GM21619 (cell line): ENCODE measurements around the gene IFT25.

Experiments used
- ATAC-seq: cut with Tn5 transposase; IDR thresholded peaks from one replicate; pipeline ENCODE4 v1.9.1; 2021; ENCODE audit not compliant: unreplicated experiment

Gene IFT25

GRCh38 chr1:53957194-53957818, 11.8 kb upstream of the IFT25 start:
- ATAC-seq, result no peak

GRCh38 chr1:53956308-53957168, 11.0 kb upstream of the IFT25 start:
- no peak for ATAC-seq

- no peak for ATAC-seq
Observed at GRCh38 chr1:53954128-53954527, 8.6 kb upstream of the IFT25 start.

DNA sequence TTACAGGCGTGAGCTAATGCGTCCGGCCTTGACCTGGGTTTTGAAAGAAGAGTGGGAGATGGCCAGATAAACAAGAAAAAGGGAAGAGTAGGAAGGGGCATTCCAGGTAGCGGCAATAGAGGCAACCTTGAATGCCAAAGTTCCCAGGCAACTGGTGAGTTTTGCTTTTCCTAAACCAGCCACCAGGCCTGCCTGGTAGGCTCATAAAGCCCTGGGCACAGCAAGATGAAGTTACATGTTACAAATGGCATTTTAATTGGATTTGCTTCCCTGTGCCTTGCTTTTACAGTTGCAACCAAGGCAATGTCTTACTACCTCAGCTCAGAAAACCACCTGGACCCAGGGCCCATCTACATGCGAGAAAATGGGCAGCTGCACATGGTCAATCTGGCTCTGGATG, 6.2 kb upstream of the IFT25 start:
- no peak for ATAC-seq

DNA sequence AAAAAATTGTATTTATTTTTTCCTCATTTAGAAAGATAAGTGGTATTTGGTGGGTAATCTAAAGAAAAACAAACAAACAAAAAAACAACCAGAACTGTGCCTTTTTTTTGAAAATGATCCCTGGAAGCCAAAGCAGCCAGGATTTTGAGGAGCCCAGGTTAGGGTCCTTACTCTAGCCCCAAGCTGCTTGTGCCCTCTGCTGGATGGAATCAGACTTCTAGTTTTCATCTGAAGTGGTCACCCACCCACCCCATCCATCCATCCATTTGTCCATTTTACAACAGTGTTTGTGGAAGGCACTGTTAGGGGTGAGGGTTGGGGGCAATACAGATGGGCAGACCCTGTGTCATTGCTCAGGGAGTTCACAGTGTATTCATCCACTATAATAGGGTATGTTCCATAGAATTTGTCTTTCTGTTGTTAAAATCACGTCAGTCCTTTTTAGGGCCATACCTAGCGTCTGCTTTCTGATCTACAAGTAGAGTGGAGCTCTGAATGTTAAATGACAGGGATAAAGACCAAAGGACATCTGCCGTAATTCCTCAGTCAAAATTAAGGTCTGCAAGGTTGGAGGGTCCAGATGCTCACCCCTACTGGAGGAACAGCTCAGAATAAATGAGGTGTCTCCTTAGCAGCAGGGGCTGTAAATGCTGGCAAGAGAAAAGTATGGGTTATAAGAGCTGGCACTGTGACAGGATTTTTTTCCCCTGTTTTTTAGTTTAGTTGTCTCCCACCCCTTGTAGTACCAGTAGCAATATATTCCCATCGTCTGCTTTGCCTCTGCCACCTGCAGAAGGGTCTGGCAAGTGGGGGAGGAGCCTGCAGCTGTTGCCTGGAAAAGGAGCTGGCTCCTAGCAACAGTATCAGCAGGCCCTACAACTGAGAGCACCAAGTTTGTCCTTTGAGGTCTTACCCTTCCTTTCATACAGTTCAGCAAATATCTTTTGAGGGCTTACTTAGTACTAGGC, 3.8 kb upstream of the IFT25 start:
- ATAC-seq, result no peak

- no peak for ATAC-seq
Observed at GRCh38 chr1:53948291-53948690, 2.8 kb upstream of the IFT25 start.

DNA sequence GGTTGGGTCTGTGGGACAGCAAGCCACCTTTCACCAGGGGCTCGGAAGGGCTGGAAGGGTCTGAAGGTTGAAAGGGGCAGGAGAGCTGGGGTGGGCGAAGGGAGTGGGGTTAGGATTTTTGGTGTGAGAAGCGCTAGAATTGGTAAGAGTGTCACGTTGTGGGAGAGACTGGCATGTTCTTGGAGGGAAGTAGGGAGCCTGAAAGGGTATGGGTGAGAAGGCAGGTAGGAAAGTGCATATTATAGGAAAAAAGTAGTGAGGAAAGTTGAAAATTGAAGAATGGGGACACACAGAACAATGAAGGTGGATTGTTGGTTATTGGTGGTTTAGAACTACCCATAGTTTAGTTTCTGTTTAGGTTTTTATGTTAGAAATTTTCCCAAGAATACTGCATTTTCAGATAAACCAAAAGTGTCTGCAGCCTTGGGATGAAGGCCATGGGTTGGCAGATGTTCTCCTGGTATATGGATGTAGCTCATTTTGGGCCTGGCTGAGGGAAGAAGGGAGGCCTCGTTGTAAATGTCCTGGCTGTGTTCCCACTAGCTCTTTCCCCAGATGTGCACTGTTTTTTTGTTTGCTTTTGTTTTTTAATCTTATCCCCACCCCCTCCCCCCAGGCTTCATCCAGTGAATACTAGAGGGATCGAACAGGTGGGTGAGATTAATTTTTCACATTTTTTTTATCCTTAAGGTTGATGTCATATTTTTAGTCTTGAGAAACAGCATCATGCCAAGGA, 1.8 kb upstream of the IFT25 start:
- ATAC-seq, result no peak

GRCh38 chr1:53946252-53947171, 1.0 kb upstream of the IFT25 start, which contains the start of gene LRRC42:
TSS of gene LRRC42 (plus strand) at chr1:53946350. CDS start at chr1:53952000, 5,650 bp downstream.
- peak; percentile 59 for ATAC-seq

- ATAC-seq, result no peak
Observed at GRCh38 chr1:53945183-53945432, 391 bp downstream of the IFT25 start.

- no peak for ATAC-seq
Observed at GRCh38 chr1:53944469-53945182, 873 bp downstream of the IFT25 start.

DNA sequence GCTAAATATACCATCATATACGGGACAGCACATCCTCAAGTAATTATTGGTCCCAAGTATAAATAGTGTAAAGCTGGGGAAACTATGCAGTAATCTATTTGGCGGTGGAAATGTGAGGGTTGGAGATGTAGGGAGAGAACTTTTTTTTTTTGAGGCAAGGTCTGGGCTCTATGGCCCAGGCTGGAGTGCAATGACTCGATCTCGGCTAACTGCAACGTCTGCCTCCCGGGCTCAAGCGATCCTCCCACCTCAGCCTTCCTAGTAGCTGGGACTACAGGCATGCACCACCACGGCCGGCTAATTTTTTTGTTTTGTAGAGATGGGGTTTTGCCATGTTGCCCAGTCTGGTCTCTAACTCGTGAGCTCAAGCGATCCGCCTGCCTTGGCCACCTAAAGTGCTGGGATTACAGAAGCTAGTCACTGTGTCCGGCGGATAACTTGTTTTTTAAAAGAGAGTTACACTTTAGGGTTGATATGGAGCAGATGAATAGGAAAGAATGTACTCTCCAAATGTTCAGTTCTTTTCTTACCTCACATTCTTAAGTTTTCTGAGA, 1.9 kb downstream of the IFT25 start:
- no peak for ATAC-seq

DNA sequence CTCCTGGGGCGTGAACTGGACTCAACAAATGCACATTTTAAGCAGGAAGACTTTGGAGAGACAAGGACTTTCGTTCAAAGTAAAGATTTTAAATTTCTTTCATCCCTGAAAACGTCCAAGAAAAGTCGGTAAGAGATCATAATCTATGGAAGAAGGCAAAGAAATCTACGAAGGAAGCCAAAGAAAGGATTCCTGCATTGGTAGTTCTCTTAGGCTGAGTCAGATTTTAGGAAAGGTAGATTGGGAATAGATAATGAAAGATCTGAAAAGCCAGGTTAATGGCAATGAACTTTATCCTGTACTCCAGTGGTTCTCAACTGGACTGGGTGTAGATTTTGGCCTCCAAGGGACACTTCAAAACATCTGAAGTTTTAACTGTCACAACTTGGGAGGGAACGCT, 2.4 kb downstream of the IFT25 start:
- no peak for ATAC-seq

GRCh38 chr1:53942127-53942957, 3.2 kb downstream of the IFT25 start:
- no peak for ATAC-seq

GRCh38 chr1:53938136-53938830, 7.2 kb downstream of the IFT25 start:
- no peak for ATAC-seq

- no peak for ATAC-seq
Observed at GRCh38 chr1:53936430-53936829, 9.1 kb downstream of the IFT25 start.

- no peak for ATAC-seq
Observed at GRCh38 chr1:53934170-53934765, 11.2 kb downstream of the IFT25 start.

GRCh38 chr1:53931523-53931922, 14.0 kb downstream of the IFT25 start:
- ATAC-seq, result no peak
